NB4 (cell line): ENCODE results near the gene PLEKHG3.

ENCODE experiments used
- CTCF ChIP-seq: IDR thresholded peaks from one replicate; pipeline ENCODE4 v1.5.1; 2012; ENCODE audit warnings: low read depth, low read length
- MAX ChIP-seq: IDR thresholded peaks from 2 replicates; pipeline ENCODE4 v1.6.1; 2011; ENCODE audit warnings: low read depth, low read length
- POLR2A ChIP-seq: IDR thresholded peaks from 2 replicates; pipeline ENCODE4 v1.6.1; 2011; ENCODE audit warnings: mild to moderate bottlenecking; ENCODE audit not compliant: insufficient read length; ENCODE audit errors: extremely low read depth

- TF ChIP-seq CTCF: no peak
- no peak for TF ChIP-seq POLR2A
- TF ChIP-seq MAX: no peak
Observed at GRCh38 chr14:64741200-64741599, 37.0 kb downstream of the PLEKHG3 start.
